Activated naive CD4-positive, alpha-beta T cell treated with anti-CD3 and anti-CD28 coated beads for 36 hours (primary cell): ENCODE data around the gene PAQR9. TPM values are rescaled to one million over a fixed set of nuclear protein-coding genes. Genes with fewer than 3 reads are reported as not detected.
A peak's percentile ranks its signal among the peaks of the same experiment; 100 is the strongest.

Experiments
- CTCF ChIA-PET: fragments of 350-600 bp; sonication (Branson Sonifier 250); formaldehyde crosslinking; loops from one replicate; lab custom pipeline; 2021; ENCODE audit warnings: antibody characterized with exemption; lab: Charles Lee
- DNase-seq: peaks from one replicate; pipeline ENCODE4 v3.0.0-alpha.2; 2020
- H3K27ac Mint-ChIP-seq: one replicate; pipeline ENCODE4 v1.8.0; 2021; ENCODE audit warnings: mild to moderate bottlenecking, mixed read lengths
- H3K27me3 Mint-ChIP-seq: one replicate; pipeline ENCODE4 v1.8.0; 2021; ENCODE audit warnings: low read depth, mixed read lengths
- H3K36me3 Mint-ChIP-seq: one replicate; pipeline ENCODE4 v1.8.0; 2021; ENCODE audit warnings: low read depth, mixed read lengths
- H3K4me1 Mint-ChIP-seq: one replicate; pipeline ENCODE4 v1.8.0; 2021; ENCODE audit warnings: low read depth, mixed read lengths
- H3K4me3 Mint-ChIP-seq: one replicate; pipeline ENCODE4 v1.8.0; 2021; ENCODE audit warnings: mild to moderate bottlenecking, moderate library complexity, mixed read lengths
- H3K9me3 Mint-ChIP-seq: one replicate; pipeline ENCODE4 v1.8.0; 2021; ENCODE audit warnings: mixed read lengths
- intact Hi-C: fragments of 100-400 bp; cut with micrococcal nuclease; formaldehyde crosslinking; loops from one replicate; pipeline ENCODE4 v1.15.1; 2023
- total RNA-seq, 2 experiments: library from RNA; stranded (reverse); gene quantifications; one replicate each; pipeline ENCODE4 v1.2.3, GENCODE V29; 2021

The PAQR9 gene
- total RNA-seq, 2 experiments from 2014 or later: not detected

DNA sequence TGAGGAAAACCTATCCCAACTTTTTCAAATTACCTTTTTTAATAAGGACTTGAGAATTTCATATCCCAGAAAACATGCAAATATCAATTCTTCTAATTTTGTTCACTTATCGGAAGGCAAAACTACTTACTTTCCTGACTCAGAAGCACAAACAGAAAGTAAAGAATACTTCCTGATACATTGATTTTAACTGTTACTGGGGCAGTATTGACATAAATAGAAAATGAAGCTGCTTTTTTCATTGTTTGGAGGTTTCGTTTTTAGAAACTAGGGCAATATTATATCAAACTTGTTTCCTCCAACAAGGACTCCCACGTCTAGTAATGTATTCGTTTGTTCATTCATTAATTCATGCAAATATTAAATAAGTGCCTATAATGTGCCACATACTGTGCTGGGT, 19.1 kb downstream of the PAQR9 start:
- CTCF ChIA-PET: no interaction called here
- peaks cover 26% of the 10 kb centered on the region for H3K27me3 Mint-ChIP-seq
- H3K4me3 Mint-ChIP-seq: no peak overlapping the region
- no peak for DNase-seq
- H3K36me3 Mint-ChIP-seq: no peaks in the 10 kb centered on the region
- H3K4me1 Mint-ChIP-seq: peaks cover 12% of the 10 kb centered on the region
- no peak overlapping the region for H3K27ac Mint-ChIP-seq
- intact Hi-C loops: no loop called here
- H3K9me3 Mint-ChIP-seq: no peaks in the 10 kb centered on the region

GRCh38 chr3:142943870-142944269, 19.6 kb downstream of the PAQR9 start:
- peaks cover 23% of the 10 kb centered on the region for H3K27me3 Mint-ChIP-seq
- H3K27ac Mint-ChIP-seq: no peak overlapping the region
- H3K9me3 Mint-ChIP-seq: no peaks in the 10 kb centered on the region
- peaks cover 12% of the 10 kb centered on the region for H3K4me1 Mint-ChIP-seq
- H3K4me3 Mint-ChIP-seq: no peak overlapping the region
- no peaks in the 10 kb centered on the region for H3K36me3 Mint-ChIP-seq
- CTCF ChIA-PET: no interaction called here
- intact Hi-C loops: no loop called here
- no peak for DNase-seq

- H3K4me3 Mint-ChIP-seq: no peak overlapping the region
- H3K27ac Mint-ChIP-seq: no peak overlapping the region
- no peak for DNase-seq
- peaks cover 21% of the 10 kb centered on the region for H3K27me3 Mint-ChIP-seq
- no peaks in the 10 kb centered on the region for H3K9me3 Mint-ChIP-seq
- peaks cover 12% of the 10 kb centered on the region for H3K4me1 Mint-ChIP-seq
- intact Hi-C loops: no loop called here
- CTCF ChIA-PET: no interaction called here
- H3K36me3 Mint-ChIP-seq: no peaks in the 10 kb centered on the region
Observed at GRCh38 chr3:142943349-142943748, 20.1 kb downstream of the PAQR9 start.

- no peak overlapping the region for H3K4me3 Mint-ChIP-seq
- H3K36me3 Mint-ChIP-seq: no peaks in the 10 kb centered on the region
- intact Hi-C loops: no loop called here
- no peak for DNase-seq
- no peaks in the 10 kb centered on the region for H3K9me3 Mint-ChIP-seq
- peaks cover 4% of the 10 kb centered on the region for H3K4me1 Mint-ChIP-seq
- peaks cover 10% of the 10 kb centered on the region for H3K27me3 Mint-ChIP-seq
- H3K27ac Mint-ChIP-seq: no peak overlapping the region
- CTCF ChIA-PET: interaction anchor here (1.0 kb wide), 1 partner anchor 9 kb away, joined by 4 read pairs; no protein-coding TSS in a partner anchor
Observed at GRCh38 chr3:142941373-142942123, 21.9 kb downstream of the PAQR9 start.

DNA sequence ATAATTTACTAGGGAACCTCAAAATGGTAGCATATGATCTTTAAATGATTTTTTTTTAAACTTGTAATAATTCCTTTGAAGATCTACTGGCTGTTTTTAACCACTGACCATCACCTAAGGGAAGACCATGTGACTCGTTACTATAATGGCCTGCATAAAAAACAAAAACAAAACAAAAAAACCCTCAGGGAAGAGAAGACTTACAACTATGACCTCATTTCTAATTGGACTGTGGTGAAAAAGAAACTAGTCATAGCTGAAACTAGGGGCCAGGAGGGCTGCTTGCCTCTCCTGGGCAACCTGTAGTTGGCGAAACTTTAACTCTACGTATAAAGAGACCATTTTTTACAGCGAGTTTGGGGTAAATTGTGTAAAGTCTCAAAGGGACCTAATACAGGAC, 23.0 kb downstream of the PAQR9 start:
- H3K27me3 Mint-ChIP-seq: peaks cover 3% of the 10 kb centered on the region
- H3K4me1 Mint-ChIP-seq: peaks cover 4% of the 10 kb centered on the region
- CTCF ChIA-PET: no interaction called here
- H3K27ac Mint-ChIP-seq: no peak overlapping the region
- DNase-seq: no peak
- intact Hi-C loops: no loop called here
- H3K36me3 Mint-ChIP-seq: no peaks in the 10 kb centered on the region
- no peak overlapping the region for H3K4me3 Mint-ChIP-seq
- H3K9me3 Mint-ChIP-seq: no peaks in the 10 kb centered on the region

DNA sequence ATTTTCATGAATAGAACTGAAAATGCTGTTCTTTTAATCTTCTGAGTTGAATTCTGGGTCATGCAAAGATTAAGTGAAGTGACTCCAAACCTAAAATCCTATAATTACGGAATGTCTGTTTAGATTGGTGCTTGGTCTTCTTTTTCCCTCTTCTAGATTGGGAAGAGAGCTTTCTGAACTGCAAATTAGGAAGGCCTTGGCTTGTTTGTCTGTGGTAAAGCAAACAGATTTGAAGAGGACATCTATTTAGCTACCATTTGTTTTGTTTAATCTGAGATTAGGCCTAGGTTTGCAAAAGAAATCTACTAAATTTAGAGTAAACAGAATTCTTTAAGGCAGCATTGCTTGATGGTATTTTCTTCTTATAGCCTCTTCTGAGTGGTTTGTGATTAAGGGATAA, 23.5 kb downstream of the PAQR9 start:
- Mint-ChIP-seq H3K36me3 (no peaks in the 10 kb centered on the region), H3K27me3 (peaks cover 2% of the 10 kb centered on the region), H3K4me3 (no peak overlapping the region), H3K9me3 (no peaks in the 10 kb centered on the region), H3K27ac (no peak overlapping the region), H3K4me1 (peaks cover 4% of the 10 kb centered on the region)
- intact Hi-C loops: no loop called here
- DNase-seq: no peak
- CTCF ChIA-PET: no interaction called here

- CTCF ChIA-PET: interaction anchor here (0.6 kb wide), 2 partner anchors 337 to 618 kb away, joined by 3 to 4 read pairs; no protein-coding TSS in a partner anchor
- Mint-ChIP-seq H3K36me3 (no peaks in the 10 kb centered on the region), H3K4me3 (no peak overlapping the region), H3K9me3 (no peaks in the 10 kb centered on the region), H3K27ac (no peak overlapping the region), H3K4me1 (no peaks in the 10 kb centered on the region), H3K27me3 (no peaks in the 10 kb centered on the region)
- DNase-seq: no peak
- intact Hi-C loops: no loop called here
Observed at GRCh38 chr3:142935963-142936362, 27.5 kb downstream of the PAQR9 start.

DNA sequence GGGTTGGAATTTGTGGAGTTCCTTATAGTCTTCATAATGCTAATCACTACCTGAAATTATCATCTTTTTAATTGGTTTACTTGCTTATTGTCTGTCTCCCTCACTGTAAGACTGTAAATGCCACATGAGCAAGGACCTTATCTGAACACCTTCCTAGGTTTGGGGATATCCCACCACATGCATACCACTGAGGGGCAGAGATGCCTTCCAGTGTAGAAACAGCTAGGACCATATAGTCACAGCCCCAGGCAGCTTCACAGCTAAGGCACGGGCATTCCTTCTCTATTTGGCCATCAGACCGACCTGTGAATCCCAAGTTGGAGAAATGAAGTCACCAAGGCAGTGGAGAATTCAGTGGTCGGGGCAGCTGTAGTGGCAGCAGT, 28.6 kb downstream of the PAQR9 start:
- H3K9me3 Mint-ChIP-seq: no peaks in the 10 kb centered on the region
- H3K27me3 Mint-ChIP-seq: no peaks in the 10 kb centered on the region
- no peak for DNase-seq
- intact Hi-C loops: no loop called here
- H3K4me3 Mint-ChIP-seq: no peak overlapping the region
- CTCF ChIA-PET: no interaction called here
- H3K36me3 Mint-ChIP-seq: no peaks in the 10 kb centered on the region
- H3K27ac Mint-ChIP-seq: no peak overlapping the region
- H3K4me1 Mint-ChIP-seq: no peaks in the 10 kb centered on the region

GRCh38 chr3:142934128-142934886, 29.2 kb downstream of the PAQR9 start:
- no peaks in the 10 kb centered on the region for H3K4me1 Mint-ChIP-seq
- H3K27me3 Mint-ChIP-seq: no peaks in the 10 kb centered on the region
- intact Hi-C loops: no loop called here
- no peak for DNase-seq
- H3K9me3 Mint-ChIP-seq: no peaks in the 10 kb centered on the region
- no peak overlapping the region for H3K4me3 Mint-ChIP-seq
- no peaks in the 10 kb centered on the region for H3K36me3 Mint-ChIP-seq
- no peak overlapping the region for H3K27ac Mint-ChIP-seq
- CTCF ChIA-PET: no interaction called here

DNA sequence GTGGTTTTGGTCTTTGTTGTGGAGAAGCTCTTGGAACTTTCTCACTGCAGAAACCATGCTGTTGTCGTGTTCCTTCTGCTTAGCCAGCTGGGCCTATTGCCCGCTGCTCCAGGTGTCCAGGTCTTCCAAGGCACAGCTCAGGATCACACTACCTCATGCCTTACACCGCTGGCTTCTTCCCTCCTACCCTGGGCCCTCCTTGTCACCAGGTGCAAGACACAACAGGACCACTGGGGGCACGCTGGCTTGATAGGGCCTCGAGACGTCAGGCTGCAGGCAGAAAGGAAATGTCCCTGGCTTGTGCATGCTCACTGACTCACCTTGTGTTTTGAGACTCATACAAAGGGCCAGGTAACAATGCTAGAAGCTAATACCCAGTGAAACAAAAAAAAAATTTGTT, 32.3 kb downstream of the PAQR9 start:
- Mint-ChIP-seq H3K27me3 (peaks cover 6% of the 10 kb centered on the region), H3K27ac (no peak overlapping the region), H3K36me3 (no peaks in the 10 kb centered on the region), H3K4me1 (no peaks in the 10 kb centered on the region), H3K4me3 (no peak overlapping the region), H3K9me3 (no peaks in the 10 kb centered on the region)
- peak; percentile 20 for DNase-seq
- intact Hi-C loops: no loop called here
- CTCF ChIA-PET: interaction anchor here (0.8 to 2.8 kb wide), 4 partner anchors 18 to 103 kb away, joined by 4 to 12 read pairs (median 4); no protein-coding TSS in a partner anchor

- no peak for DNase-seq
- no peak overlapping the region for H3K27ac Mint-ChIP-seq
Observed at GRCh38 chr3:142930463-142930862, 33.0 kb downstream of the PAQR9 start.

GRCh38 chr3:142929890-142930289, 33.6 kb downstream of the PAQR9 start:
- intact Hi-C loops: loop anchor here (1.0 to 2.0 kb wide), 2 partner anchors 57 to 65 kb away; no protein-coding TSS in a partner anchor
- CTCF ChIA-PET: interaction anchor here (1.7 to 2.8 kb wide), 2 partner anchors 19 to 101 kb away, joined by 5 to 12 read pairs; no protein-coding TSS in a partner anchor
- no peaks in the 10 kb centered on the region for H3K4me1 Mint-ChIP-seq
- H3K4me3 Mint-ChIP-seq: no peak overlapping the region
- H3K9me3 Mint-ChIP-seq: no peaks in the 10 kb centered on the region
- H3K36me3 Mint-ChIP-seq: no peaks in the 10 kb centered on the region
- peaks cover 13% of the 10 kb centered on the region for H3K27me3 Mint-ChIP-seq
- DNase-seq: no peak
- H3K27ac Mint-ChIP-seq: no peak overlapping the region

More at GRCh38 chr3:142930463-142930862, 33.0 kb downstream of the PAQR9 start:
- CTCF ChIA-PET: interaction anchor here (0.8 to 2.8 kb wide), 4 partner anchors 18 to 102 kb away, joined by 4 to 12 read pairs (median 4); no protein-coding TSS in a partner anchor
- intact Hi-C loops: no loop called here
- no peaks in the 10 kb centered on the region for H3K9me3 Mint-ChIP-seq
- H3K27me3 Mint-ChIP-seq: peaks cover 10% of the 10 kb centered on the region
- no peaks in the 10 kb centered on the region for H3K36me3 Mint-ChIP-seq
- no peak overlapping the region for H3K4me3 Mint-ChIP-seq
- H3K4me1 Mint-ChIP-seq: no peaks in the 10 kb centered on the region
